Suprapubic skin (tissue), 3 donors: ENCODE data around the gene HIRA.

Experiments
- POLR2AphosphoS5 ChIP-seq, 3 donors: sonication (generic); formaldehyde crosslinking; IDR thresholded peaks; one replicate each; pipeline ENCODE4 v1.6.1; 2017; ENCODE audit warnings: antibody characterized with exemption in 3 of 3
- TF ChIP-seq, protein P1 (sequence below), 2 donors: fragments of 200-600 bp in 1 of 2; fragments of 450-650 bp in 1 of 2; sonication (generic) in 1 of 2; IDR thresholded peaks; one replicate each; pipeline ENCODE4 v1.5.1; 2016 to 2019; ENCODE audit warnings: antibody characterized with exemption in 2 of 2, mild to moderate bottlenecking in 1 of 2, moderate library complexity in 1 of 2

DNA sequence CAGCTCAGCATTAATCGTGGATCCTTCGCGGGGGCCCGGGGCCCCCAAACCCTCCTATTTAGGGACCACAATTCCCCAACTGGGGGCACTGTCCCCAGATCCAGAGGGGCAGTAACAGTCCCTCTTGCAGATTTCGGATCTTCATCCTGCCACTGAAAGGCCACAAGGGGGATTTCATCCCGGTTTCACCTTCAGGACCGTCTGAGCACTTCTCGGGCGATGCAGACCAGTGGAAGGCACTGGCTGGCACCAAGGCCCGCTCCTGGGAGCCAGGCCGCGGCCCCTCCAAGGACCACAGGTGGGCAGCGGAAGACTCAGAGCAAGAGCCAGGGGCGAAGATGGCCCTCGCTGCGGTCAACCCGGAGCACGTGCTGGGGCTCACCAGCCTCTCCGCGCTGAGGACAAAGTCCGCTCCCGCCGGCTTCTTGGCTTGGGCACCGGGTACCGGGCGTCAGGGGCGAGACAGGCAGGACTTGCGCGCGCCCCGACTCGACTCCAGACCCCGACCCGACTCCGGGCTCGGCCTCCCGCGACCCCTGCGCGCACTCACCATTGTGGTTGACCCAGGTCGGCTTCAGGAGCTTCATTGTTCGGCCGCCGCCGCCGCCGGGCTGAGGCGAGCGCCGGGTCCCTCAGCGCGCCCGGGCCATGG is 517 bp downstream of the HIRA start:
- TF ChIP-seq, protein P1, sequence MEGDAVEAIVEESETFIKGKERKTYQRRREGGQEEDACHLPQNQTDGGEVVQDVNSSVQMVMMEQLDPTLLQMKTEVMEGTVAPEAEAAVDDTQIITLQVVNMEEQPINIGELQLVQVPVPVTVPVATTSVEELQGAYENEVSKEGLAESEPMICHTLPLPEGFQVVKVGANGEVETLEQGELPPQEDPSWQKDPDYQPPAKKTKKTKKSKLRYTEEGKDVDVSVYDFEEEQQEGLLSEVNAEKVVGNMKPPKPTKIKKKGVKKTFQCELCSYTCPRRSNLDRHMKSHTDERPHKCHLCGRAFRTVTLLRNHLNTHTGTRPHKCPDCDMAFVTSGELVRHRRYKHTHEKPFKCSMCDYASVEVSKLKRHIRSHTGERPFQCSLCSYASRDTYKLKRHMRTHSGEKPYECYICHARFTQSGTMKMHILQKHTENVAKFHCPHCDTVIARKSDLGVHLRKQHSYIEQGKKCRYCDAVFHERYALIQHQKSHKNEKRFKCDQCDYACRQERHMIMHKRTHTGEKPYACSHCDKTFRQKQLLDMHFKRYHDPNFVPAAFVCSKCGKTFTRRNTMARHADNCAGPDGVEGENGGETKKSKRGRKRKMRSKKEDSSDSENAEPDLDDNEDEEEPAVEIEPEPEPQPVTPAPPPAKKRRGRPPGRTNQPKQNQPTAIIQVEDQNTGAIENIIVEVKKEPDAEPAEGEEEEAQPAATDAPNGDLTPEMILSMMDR (IDR thresholded peaks at IDR 0.05), result no peak
- no peak for TF ChIP-seq POLR2AphosphoS5 (IDR thresholded peaks at IDR 0.05)
